ENCODE data around the gene NUBPL.

DNA sequence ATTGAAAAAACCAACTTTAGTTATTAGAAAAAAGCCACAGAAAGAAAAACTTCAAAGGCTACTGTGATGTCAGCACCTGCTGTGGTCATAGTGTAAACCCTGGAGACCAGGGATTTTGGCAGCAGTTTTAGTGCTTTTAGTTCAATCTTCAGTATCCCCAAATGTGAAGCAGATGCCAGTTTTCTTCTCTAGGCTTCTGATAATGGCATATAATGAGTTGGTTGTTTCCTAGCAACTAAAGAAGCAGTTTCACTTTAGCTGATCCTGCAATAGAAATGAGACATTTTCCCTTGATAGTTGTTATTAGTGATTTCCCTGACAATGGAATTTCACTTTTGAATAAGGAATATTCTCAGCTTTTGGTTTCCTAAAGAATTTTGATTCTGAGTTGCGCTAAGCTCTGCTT, 131.2 kb downstream of the NUBPL start:
- TF ChIP-seq, protein P1, sequence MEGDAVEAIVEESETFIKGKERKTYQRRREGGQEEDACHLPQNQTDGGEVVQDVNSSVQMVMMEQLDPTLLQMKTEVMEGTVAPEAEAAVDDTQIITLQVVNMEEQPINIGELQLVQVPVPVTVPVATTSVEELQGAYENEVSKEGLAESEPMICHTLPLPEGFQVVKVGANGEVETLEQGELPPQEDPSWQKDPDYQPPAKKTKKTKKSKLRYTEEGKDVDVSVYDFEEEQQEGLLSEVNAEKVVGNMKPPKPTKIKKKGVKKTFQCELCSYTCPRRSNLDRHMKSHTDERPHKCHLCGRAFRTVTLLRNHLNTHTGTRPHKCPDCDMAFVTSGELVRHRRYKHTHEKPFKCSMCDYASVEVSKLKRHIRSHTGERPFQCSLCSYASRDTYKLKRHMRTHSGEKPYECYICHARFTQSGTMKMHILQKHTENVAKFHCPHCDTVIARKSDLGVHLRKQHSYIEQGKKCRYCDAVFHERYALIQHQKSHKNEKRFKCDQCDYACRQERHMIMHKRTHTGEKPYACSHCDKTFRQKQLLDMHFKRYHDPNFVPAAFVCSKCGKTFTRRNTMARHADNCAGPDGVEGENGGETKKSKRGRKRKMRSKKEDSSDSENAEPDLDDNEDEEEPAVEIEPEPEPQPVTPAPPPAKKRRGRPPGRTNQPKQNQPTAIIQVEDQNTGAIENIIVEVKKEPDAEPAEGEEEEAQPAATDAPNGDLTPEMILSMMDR (IDR thresholded peaks at IDR 0.05), result no peak
- TF ChIP-seq FOXJ3 (CRISPR knock-in tag; IDR thresholded peaks at IDR 0.05; ENCODE audit: borderline replicate concordance) (no peak), SP1 (CRISPR knock-in tag; conservative IDR thresholded peaks at IDR 0.05) (no peak), FOXK1 (CRISPR knock-in tag; IDR thresholded peaks at IDR 0.05) (no peak), CREB1 (CRISPR knock-in tag; IDR thresholded peaks at IDR 0.05) (no peak), KAT7 (CRISPR knock-in tag; IDR thresholded peaks at IDR 0.05; ENCODE audit: borderline replicate concordance) (no peak), TCF7 (CRISPR knock-in tag; IDR thresholded peaks at IDR 0.05; ENCODE audit: low read depth) (no peak), SMAD3 (CRISPR knock-in tag; IDR thresholded peaks at IDR 0.05; ENCODE audit: borderline replicate concordance) (no peak), ESRRA (CRISPR knock-in tag; IDR thresholded peaks at IDR 0.05; ENCODE audit: borderline replicate concordance) (no peak), PRRX2 (CRISPR knock-in tag; IDR thresholded peaks at IDR 0.05) (no peak), ZNF281 (CRISPR knock-in tag; IDR thresholded peaks at IDR 0.05) (no peak)
- TF ChIP-seq, protein P2, sequence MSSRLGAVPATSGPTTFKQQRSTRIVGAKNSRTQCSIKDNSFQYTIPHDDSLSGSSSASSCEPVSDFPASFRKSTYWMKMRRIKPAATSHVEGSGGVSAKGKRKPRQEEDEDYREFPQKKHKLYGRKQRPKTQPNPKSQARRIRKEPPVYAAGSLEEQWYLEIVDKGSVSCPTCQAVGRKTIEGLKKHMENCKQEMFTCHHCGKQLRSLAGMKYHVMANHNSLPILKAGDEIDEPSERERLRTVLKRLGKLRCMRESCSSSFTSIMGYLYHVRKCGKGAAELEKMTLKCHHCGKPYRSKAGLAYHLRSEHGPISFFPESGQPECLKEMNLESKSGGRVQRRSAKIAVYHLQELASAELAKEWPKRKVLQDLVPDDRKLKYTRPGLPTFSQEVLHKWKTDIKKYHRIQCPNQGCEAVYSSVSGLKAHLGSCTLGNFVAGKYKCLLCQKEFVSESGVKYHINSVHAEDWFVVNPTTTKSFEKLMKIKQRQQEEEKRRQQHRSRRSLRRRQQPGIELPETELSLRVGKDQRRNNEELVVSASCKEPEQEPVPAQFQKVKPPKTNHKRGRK (CRISPR knock-in tag; IDR thresholded peaks at IDR 0.05; ENCODE audit: borderline replicate concordance), result no peak
- TF ChIP-seq, protein P3, sequence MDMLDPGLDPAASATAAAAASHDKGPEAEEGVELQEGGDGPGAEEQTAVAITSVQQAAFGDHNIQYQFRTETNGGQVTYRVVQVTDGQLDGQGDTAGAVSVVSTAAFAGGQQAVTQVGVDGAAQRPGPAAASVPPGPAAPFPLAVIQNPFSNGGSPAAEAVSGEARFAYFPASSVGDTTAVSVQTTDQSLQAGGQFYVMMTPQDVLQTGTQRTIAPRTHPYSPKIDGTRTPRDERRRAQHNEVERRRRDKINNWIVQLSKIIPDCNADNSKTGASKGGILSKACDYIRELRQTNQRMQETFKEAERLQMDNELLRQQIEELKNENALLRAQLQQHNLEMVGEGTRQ (CRISPR knock-in tag; IDR thresholded peaks at IDR 0.05), result no peak

Measured in WTC11 (cell line).